ENCODE data around the gene SLC30A2.
A peak's percentile ranks its signal among the peaks of the same experiment; 100 is the strongest.

Gene SLC30A2

DNA sequence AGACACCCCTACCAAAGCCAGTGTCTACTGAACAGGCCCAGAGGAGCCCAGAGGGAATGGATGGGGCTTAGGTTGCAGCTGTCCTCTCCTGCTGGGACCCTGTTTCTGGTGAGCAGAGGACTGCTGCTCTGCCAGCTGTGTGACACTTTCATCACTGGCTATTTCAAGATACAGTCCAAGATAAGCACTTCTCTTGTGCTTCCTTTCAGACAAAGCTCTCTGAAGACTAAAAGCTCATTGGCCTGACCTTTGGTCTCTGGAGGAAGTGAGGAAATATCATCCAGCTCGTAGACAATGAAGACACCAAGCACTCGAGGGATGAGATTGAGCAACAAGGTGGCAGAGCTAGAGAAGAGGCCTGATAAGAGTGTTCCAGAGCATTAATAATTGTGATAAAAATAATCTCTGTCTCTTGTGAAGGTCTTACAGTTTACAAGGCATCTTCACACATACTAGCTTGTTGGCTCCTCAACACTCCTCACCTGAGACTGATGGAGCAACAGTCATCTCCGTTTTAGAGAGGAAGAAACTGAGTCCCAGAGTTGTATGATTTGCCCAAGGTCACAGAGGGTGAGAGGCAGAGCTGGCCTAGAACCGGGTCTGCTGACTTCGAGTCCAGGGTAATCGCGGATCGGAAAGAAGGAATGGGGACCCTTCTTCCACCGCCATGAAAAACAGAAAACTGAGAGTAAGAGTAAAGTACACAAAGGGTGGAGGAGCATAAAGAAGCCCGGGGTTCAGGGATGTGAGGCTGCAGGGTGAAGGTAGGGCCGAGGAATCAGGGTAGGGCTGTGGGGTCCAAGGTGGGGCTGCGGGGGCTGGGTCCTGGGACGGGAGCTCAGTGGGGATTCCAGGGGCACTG, 48.7 kb downstream of the SLC30A2 start:
- no peak for DNase-seq

DNA sequence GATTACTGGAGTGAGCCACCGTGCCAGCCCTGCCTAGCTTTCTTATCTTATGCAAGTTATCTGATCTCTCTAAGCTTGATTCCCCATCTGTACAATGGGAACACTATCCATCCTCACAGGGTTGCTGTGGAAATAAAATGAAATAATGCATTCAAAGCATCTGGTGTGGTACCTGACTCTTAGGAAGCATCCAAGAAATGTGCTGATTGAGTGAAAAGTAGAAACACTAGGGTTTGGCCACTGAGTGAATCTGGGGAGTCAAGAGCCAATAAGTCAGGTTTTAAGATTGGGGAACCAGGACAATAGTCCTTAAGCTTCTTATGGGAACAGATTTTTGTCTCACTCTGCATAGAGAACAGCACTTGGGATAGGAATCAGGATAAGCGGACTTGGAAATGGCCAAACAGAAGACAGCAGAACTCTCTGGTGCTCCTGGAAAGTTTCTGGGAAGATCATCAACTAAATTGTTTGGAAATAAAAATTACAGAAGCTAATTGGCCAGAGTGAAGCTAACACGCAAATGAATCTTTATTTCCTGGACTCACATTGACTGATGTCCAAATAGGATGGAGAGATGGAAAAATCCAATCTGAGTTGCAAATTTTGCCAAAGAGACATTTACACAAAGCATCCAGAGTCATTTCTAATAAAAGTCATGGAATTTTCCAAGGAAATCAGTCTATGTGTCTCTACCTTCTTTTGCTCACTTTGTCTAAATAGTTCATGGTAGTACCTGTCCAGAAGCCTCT, 51.3 kb downstream of the SLC30A2 start:
- DNase-seq = no peak

- no peak for DNase-seq
Observed at GRCh38 chr1:25993197-25993951, 52.5 kb downstream of the SLC30A2 start.

DNA sequence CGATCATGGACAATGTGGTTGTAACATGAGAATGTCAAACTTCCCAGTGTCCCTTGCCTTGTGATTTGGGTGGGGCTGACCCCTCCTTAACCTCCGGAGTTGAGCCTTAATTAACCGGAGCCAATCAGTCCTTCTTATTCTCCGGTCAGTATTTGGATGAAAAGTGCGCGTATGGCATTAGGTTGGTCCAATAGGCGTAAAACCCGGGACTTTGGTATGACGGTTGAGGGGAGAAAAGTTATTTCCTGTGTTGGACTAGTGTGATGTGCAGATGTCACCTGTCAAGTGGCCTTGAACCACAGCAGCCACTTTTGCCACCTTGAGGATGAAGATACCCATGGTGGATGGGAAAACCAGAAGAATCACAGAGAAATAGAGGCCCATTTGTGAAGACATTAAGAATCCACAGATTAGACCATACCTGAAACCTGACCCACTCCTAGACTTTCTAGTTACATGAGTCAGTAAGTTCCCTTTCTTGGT, 53.2 kb downstream of the SLC30A2 start:
- DNase-seq = no peak

DNA sequence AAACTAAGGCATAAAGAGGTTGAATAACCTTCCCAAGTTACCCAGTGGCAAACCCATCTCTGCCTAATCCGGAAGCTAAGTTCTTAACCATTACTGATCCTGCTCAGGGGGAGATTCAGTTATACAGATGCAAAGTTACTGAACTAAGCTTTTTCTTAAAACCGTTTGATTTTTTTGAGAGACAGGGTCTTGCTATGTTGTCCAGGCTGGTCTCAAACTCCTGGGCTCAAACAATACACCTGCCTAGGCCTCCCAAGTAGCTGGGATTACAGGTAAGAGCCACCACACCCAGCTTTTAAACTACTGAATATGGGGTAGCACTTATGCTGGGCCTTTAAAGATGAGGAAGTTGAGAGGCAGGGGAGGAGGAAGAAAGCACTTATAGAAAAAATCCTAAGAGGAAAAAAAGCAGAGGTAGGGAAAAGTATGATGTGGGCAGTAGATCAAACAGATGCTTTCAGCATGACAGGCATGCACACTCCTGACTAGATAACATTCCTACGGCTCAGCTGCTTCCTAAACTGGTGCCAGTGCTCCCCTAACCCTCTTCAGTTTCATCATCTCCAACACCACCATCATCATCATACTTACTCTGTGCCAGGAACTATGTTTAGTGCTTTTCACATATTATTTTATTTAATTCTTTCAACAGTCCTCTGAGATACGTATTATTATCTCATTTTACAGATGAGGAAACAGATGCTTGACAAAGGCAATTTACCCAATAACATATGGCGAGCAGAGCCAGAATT, 53.8 kb downstream of the SLC30A2 start:
- DNase-seq = no peak

DNA sequence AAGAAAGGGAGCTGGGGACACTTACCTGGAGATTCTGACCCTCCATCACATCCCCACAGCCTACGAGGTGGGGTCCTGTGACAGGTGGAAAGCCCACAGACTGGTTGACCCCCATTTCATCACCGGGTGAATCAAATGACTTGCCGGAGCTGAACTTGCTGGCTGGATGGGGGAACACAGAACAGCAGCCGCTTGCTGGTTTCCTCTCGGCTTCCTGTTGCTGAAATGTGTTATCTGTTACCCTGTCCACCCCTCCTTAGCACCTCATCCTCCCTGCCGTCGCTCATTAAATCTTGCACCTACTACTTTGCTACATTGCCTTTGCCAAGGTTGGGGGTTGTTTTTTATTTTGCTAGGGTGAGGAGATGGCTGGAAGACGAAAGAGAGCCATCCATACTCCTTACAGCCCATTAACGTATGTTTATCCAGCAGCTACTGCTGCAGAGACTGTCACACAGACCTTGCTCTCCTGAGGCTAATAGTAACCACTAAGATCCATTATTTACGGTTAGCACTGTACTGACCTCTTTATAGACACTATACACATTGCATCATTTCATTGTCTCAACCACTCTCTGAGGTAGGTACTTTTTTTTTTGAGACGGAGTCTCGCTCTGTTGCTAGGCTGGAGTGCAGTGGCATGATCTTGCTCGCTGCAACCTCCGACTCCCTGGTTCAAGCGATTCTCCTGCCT, 55.1 kb downstream of the SLC30A2 start:
- DNase-seq = peak; percentile 12

DNA sequence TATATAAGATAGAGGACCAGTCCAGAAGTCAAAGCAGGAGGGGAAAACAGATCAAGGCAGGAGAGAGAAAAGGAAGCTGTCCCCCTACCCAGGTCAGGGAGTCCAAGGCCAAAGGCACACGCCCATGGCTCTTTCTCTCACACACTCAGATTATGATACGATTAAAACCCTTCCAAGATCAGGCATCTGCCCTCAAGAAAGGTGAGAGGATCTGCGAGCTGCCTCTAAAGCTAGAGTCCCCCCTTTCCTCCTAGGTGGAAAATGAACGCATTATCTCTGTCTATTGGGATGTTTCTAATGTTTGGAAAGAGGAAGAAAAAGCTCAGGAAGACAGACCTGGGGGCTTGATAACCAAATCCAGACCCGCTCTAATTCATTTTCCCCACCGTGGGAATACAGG, 55.7 kb downstream of the SLC30A2 start:
- DNase-seq = no peak

GRCh38 chr1:25989440-25990234, 56.3 kb downstream of the SLC30A2 start:
- DNase-seq = no peak

- DNase-seq = no peak
Observed at GRCh38 chr1:25987951-25988350, 58.0 kb downstream of the SLC30A2 start.

All from effector CD8-positive, alpha-beta T cell (primary cell).